A549 (cell line): Measurements from ENCODE around the gene FSTL5. TPM values are rescaled to one million over a fixed set of nuclear protein-coding genes. Genes with fewer than 3 reads are reported as not detected.
"Not testable (repeated sequence)": the region's sequence is repeated elsewhere in the genome, so short reads cannot be mapped to it uniquely, and the experiment has no call there.

Source experiments
- ATAC-seq, 2 experiments: fragments of 200-7000 bp in 1 of 2; fragments of >200 bp in 1 of 2; cut with Nextera tagmentation in 1 of 2; cut with Tn5 transposase in 1 of 2; 3 replicates each; pipeline versions ENCODE4 v1.8.0 to v1.9.1; 2018 to 2020; ENCODE audit warnings: mild to moderate bottlenecking in 1 of 2, moderate library complexity in 1 of 2
- CTCF ChIA-PET: fragments of 300-600 bp; sonication (Branson Sonifier 250); formaldehyde crosslinking; extraction: SDS; loops from one replicate; lab custom pipeline; 2021; ENCODE audit warnings: antibody characterized with exemption, inconsistent platforms; lab: Yijun Ruan, JAX
- POLR2A ChIA-PET: fragments of 350-600 bp; formaldehyde crosslinking; extraction: SDS; loops from one replicate; lab custom pipeline; 2021; ENCODE audit warnings: antibody characterized with exemption, inconsistent platforms; lab: Yijun Ruan, JAX
- DNase-seq, 2 experiments: peaks; one replicate each; pipeline versions ENCODE4 v3.0.0 to v3.0.0-alpha.2; 2011 to 2016; ENCODE audit warnings: low read depth in 1 of 2, low spot score in 1 of 2
- FAIRE-seq: peaks from 2 replicates; lab custom pipeline; 2011; peaks lifted over from hg19 to GRCh38; lab: Jason Lieb, UNC
- H3K27ac ChIP-seq, 2 experiments: fragments of >200 bp; sonication (Bioruptor Twin); formaldehyde crosslinking; 3 replicates each; pipeline ENCODE4 v1.5.1; 2016 to 2017
- H3K4me1 ChIP-seq: fragments of >200 bp; sonication (Bioruptor Twin); formaldehyde crosslinking; 3 replicates; pipeline ENCODE4 v1.6.1; 2016
- H3K4me2 ChIP-seq: fragments of >200 bp; sonication (Bioruptor Twin); formaldehyde crosslinking; 3 replicates; pipeline ENCODE4 v1.6.1; 2016
- H3K4me3 ChIP-seq: fragments of >200 bp; sonication (Bioruptor Twin); formaldehyde crosslinking; 3 replicates; pipeline ENCODE4 v1.5.1; 2016
- H3K9me3 ChIP-seq: fragments of >200 bp; sonication (Bioruptor Twin); formaldehyde crosslinking; 3 replicates; pipeline ENCODE4 v1.6.1; 2016
- ATOH8 ChIP-seq: fragments of 250-450 bp; sonication (Bioruptor Pico); IDR thresholded peaks from 2 replicates; pipeline ENCODE4 v1.5.0; 2020; ENCODE audit warnings: low read depth, mild to moderate bottlenecking, moderate library complexity
- BCL3 ChIP-seq: fragments of >200 bp; sonication (Bioruptor Twin); formaldehyde crosslinking; IDR thresholded peaks from 3 replicates; pipeline ENCODE4 v1.6.1; 2016
- CEBPB ChIP-seq, 2 experiments: fragments of >200 bp in 1 of 2; sonication (Bioruptor Twin) in 1 of 2; formaldehyde crosslinking in 1 of 2; IDR thresholded peaks; 2 replicates each; pipeline ENCODE4 v1.6.1; 2012 to 2016
- CHD2 ChIP-seq: fragments of 150-350 bp; IDR thresholded peaks from 2 replicates; pipeline ENCODE4 v1.6.1; 2014; ENCODE audit warnings: low read length; ENCODE audit not compliant: partially characterized antibody
- CHD4 ChIP-seq: fragments of 200-600 bp; sonication (generic); IDR thresholded peaks from 2 replicates; pipeline ENCODE4 v1.6.1; 2016; ENCODE audit warnings: antibody characterized with exemption, mild to moderate bottlenecking, borderline replicate concordance
- EHF ChIP-seq: fragments of 250-450 bp; sonication (Bioruptor Pico); IDR thresholded peaks from 2 replicates; pipeline ENCODE4 v1.5.0; 2020; ENCODE audit warnings: mild to moderate bottlenecking
- EHMT2 ChIP-seq: fragments of 200-600 bp; sonication (generic); IDR thresholded peaks from 2 replicates; pipeline ENCODE4 v1.6.1; 2016; ENCODE audit warnings: antibody characterized with exemption, low read depth, mild to moderate bottlenecking, moderate library complexity
- EP300 ChIP-seq, 2 experiments: fragments of >200 bp; sonication (Bioruptor Twin); formaldehyde crosslinking; IDR thresholded peaks; 2 replicates in 1 of 2; 3 replicates in 1 of 2; pipeline ENCODE4 v1.6.1; 2016 to 2017
- ESRRA ChIP-seq: fragments of 150-350 bp; IDR thresholded peaks from 2 replicates; pipeline ENCODE4 v1.6.1; 2014; ENCODE audit warnings: mild to moderate bottlenecking, low read length, borderline replicate concordance
- HOXB5 ChIP-seq: fragments of 250-450 bp; sonication (Bioruptor Pico); IDR thresholded peaks from 2 replicates; pipeline ENCODE4 v1.5.0; 2020; ENCODE audit warnings: mild to moderate bottlenecking, moderate library complexity
- JUNB ChIP-seq: fragments of >200 bp; sonication (Bioruptor Twin); formaldehyde crosslinking; IDR thresholded peaks from 2 replicates; pipeline ENCODE4 v1.6.1; 2016
- KDM1A ChIP-seq: fragments of 200-600 bp; sonication (generic); IDR thresholded peaks from 2 replicates; pipeline ENCODE4 v1.6.1; 2016; ENCODE audit warnings: low read depth, mild to moderate bottlenecking
- MAX ChIP-seq: IDR thresholded peaks from 2 replicates; pipeline ENCODE4 v1.6.1; 2012
- MYC ChIP-seq: IDR thresholded peaks from 2 replicates; pipeline ENCODE4 v1.6.1; 2012; ENCODE audit warnings: mild to moderate bottlenecking, inconsistent platforms, low read length, improper control_type of control experiment, borderline replicate concordance
- NPAS2 ChIP-seq: fragments of 250-450 bp; sonication (Bioruptor Pico); IDR thresholded peaks from 2 replicates; pipeline ENCODE4 v1.8.0; 2022; ENCODE audit warnings: mild to moderate bottlenecking, moderate library complexity, borderline replicate concordance
- PBX3 ChIP-seq: IDR thresholded peaks from 2 replicates; pipeline ENCODE4 v1.6.1; 2012
- PHF8 ChIP-seq: fragments of 200-600 bp; sonication (generic); IDR thresholded peaks from 2 replicates; pipeline ENCODE4 v1.6.1; 2016; ENCODE audit warnings: low read depth, mild to moderate bottlenecking, antibody characterized with exemption, moderate library complexity, borderline replicate concordance
- POLR2A ChIP-seq: IDR thresholded peaks from 2 replicates; pipeline ENCODE4 v1.6.1; 2012; ENCODE audit warnings: mild to moderate bottlenecking, low read length
- RARB ChIP-seq: fragments of 250-450 bp; sonication (Bioruptor Pico); IDR thresholded peaks from 2 replicates; pipeline ENCODE4 v1.8.0; 2021; ENCODE audit warnings: mild to moderate bottlenecking, moderate library complexity
- RCOR1 ChIP-seq: fragments of 150-350 bp; IDR thresholded peaks from 2 replicates; pipeline ENCODE4 v1.6.1; 2014; ENCODE audit warnings: antibody characterized with exemption, low read length, low read depth
- RFX5 ChIP-seq: fragments of 450-650 bp; IDR thresholded peaks from 2 replicates; pipeline ENCODE4 v1.7.1; 2014; ENCODE audit warnings: antibody characterized with exemption, mild to moderate bottlenecking, moderate library complexity
- TFCP2L1 ChIP-seq: fragments of 250-450 bp; sonication (Bioruptor Pico); IDR thresholded peaks from 2 replicates; pipeline ENCODE4 v1.5.0; 2021; ENCODE audit warnings: mild to moderate bottlenecking
- ZSCAN20 ChIP-seq: fragments of 250-450 bp; sonication (Bioruptor Pico); IDR thresholded peaks from 2 replicates; pipeline ENCODE4 v1.8.0; 2022; ENCODE audit warnings: mild to moderate bottlenecking, moderate library complexity
- WGBS: methylation state at CpG from one replicate; pipeline ENCODE4 v1.1.6; 2017; ENCODE audit errors: missing lambda C conversion rate; 5-methylcytosine and 5-hydroxymethylcytosine counted together
- polyA plus RNA-seq, 4 experiments: library from polyadenylated mRNA; depleted of rRNA in 3 of 4; stranded (reverse); fragments of >200 nt; fragmentation: RNase III in 1 of 4; extraction: RNeasy Plus Mini Kit Qiagen cat#74134 plus additional on column Dnase treatment in 1 of 4; gene quantifications; 2 replicates in 3 of 4; 3 replicates in 1 of 4; pipeline ENCODE4 v1.2.3, GENCODE V29; 2011 to 2017
- TF ChIP-seq, protein P1 (sequence below): IDR thresholded peaks from 2 replicates; pipeline ENCODE4 v1.6.1; 2012; ENCODE audit warnings: low read depth, borderline replicate concordance

The FSTL5 gene
- polyA plus RNA-seq, 2 of the 4 experiments (the other 2 are of a cell fraction), result 0.06 to 0.10 TPM

DNA sequence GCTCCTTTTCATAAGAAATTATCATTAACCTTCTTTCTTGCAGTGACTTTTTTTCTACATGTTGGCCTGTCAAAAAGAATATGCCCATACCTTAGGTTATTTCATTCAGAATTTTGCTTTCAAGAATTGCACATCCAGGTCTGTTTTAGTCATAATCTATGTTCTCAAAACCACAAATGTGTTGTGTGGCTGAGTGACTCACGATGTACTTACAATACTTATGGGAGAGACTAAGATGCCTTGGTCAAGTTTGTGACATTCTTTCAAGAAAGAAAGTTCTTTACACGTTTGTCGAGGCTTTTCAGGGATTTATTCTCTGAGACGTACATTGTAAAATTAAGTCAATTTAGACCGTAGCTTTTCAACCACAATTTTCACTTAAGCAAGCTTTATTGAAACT is 396.7 kb downstream of the FSTL5 start:
- FAIRE-seq (no peak), DNase-seq (no peak), ATAC-seq (no peak)
- Histone ChIP-seq H3K27ac (no peak overlapping the region), H3K4me3 (no peak overlapping the region), H3K4me1 (peaks cover 5% of the 10 kb centered on the region; the same call in 1 of the 3 replicates), H3K9me3 (no peaks in the 10 kb centered on the region), H3K4me2 (no peak overlapping the region)
- ChIA-PET POLR2A (no interaction called here), CTCF (no interaction called here)
- TF ChIP-seq, protein P1, sequence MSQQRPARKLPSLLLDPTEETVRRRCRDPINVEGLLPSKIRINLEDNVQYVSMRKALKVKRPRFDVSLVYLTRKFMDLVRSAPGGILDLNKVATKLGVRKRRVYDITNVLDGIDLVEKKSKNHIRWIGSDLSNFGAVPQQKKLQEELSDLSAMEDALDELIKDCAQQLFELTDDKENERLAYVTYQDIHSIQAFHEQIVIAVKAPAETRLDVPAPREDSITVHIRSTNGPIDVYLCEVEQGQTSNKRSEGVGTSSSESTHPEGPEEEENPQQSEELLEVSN, result no peak
- TF ChIP-seq CHD2 (no peak), MYC (no peak), TFCP2L1 (CRISPR knock-in tag) (no peak), POLR2A (no peak), BCL3 (no peak), ESRRA (no peak), CEBPB (IDR thresholded peaks at IDR 0.05) (no peak), PHF8 (no peak), ZSCAN20 (CRISPR knock-in tag) (no peak), ATOH8 (CRISPR knock-in tag) (no peak), HOXB5 (CRISPR knock-in tag) (no peak), EP300 (IDR thresholded peaks at IDR 0.05) (no peak), CHD4 (no peak), RCOR1 (no peak), NPAS2 (no peak), RFX5 (no peak), KDM1A (no peak), PBX3 (no peak), RARB (CRISPR knock-in tag) (no peak)
- 24% methylated on average over 5 of the region's 5 CpGs for WGBS

DNA sequence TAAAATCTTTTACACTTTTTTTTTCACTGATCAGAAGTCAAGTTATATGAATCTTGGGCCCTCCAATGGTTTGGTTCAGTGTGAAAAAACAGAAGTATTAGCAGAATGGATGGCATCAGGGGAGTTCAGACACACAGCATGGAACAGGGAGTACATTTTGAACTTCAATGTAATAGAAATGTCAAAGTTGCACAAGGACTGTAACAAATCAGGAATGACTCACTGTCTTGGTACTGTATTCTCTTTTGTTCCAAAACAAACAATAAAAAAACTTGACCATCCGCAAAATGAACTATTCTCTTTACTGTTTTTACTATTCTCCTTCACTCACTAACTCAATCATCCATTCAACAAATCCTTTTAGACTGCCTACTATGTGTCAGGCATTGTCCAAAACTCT is 401.0 kb downstream of the FSTL5 start:
- 0 out of 2 replicates have a peak, but pooled peaks have one; percentile 17 for TF ChIP-seq JUNB
- TF ChIP-seq MAX, result no peak
- TF ChIP-seq, all 56 proteins: peak for 1
- POLR2A ChIA-PET, result no interaction called here
- DNase-seq (peak in 1 of 2 experiments; percentile 6), FAIRE-seq (no peak), ATAC-seq (no peak)
- Histone ChIP-seq H3K27ac (peak overlapping the region in 1 of 2 experiments; percentile 51; a peak in 1 of 6 replicates), H3K4me2 (peak overlapping the region; percentile 26; the same call in 1 of the 3 replicates), H3K9me3 (no peaks in the 10 kb centered on the region), H3K4me1 (peaks cover 5% of the 10 kb centered on the region; the same call in 1 of the 3 replicates), H3K4me3 (no peak overlapping the region)
- 10% methylated on average over 1 of the region's 1 CpG for WGBS
- CTCF ChIA-PET, result no interaction called here

DNA sequence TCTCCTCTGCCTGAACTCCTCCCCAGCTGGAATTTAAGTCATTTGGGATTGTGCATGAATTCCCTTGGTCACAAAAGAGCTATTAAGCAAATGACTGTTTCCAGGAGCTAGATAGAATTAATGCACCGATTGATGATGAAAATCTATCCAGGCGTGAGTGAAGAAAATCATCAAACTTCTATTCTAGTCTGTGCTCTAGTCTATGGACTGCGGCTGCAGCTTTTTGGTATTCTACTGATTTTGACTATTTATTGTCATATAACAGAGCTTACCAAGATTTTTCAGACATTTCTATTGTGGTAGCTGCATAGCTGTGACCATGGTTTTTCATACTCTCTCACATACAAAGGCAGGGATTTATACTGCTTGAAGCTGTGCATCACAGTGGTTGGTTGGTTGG is 403.8 kb downstream of the FSTL5 start:
- ATAC-seq, result no peak
- POLR2A ChIA-PET, result no interaction called here
- 76% methylated on average over 3 of the region's 3 CpGs for WGBS

GRCh38 chr4:161758412-161758811 is 405.4 kb downstream of the FSTL5 start:
- ATAC-seq, H3K27ac ChIP-seq, DNase-seq, POLR2A ChIA-PET, H3K4me3 ChIP-seq, FAIRE-seq, H3K4me1 ChIP-seq, H3K9me3 ChIP-seq, H3K4me2 ChIP-seq, CTCF ChIA-PET: not testable (repeated sequence)
- WGBS, result 74% methylated on average over 9 of the region's 9 CpGs

More for the DNA sequence above, 403.8 kb downstream of the FSTL5 start:
- FAIRE-seq (no peak), DNase-seq (no peak)
- H3K4me1 ChIP-seq, result peaks cover 5% of the 10 kb centered on the region; the same call in 1 of the 3 replicates
- H3K27ac ChIP-seq, result no peak overlapping the region
- TF ChIP-seq EHMT2 (no peak), TFCP2L1 (CRISPR knock-in tag) (no peak), NPAS2 (no peak), MAX (no peak), HOXB5 (CRISPR knock-in tag) (no peak), EHF (CRISPR knock-in tag) (no peak)
- TF ChIP-seq, protein P1, result no peak
- H3K4me3 ChIP-seq, result no peak overlapping the region
- CTCF ChIA-PET, result no interaction called here
- no peaks in the 10 kb centered on the region for H3K9me3 ChIP-seq
- H3K4me2 ChIP-seq, result no peak overlapping the region
